Adipose tissue (tissue), 3 donors: Measurements from ENCODE around the gene KRT79. TPM values are rescaled to one million over a fixed set of nuclear protein-coding genes. Genes with fewer than 3 reads are reported as not detected.
"Not testable (repeated sequence)": the region's sequence is repeated elsewhere in the genome, so short reads cannot be mapped to it uniquely, and the experiment has no call there.

ENCODE experiments used
- H3K27ac ChIP-seq: one replicate; pipeline ENCODE4 v1.5.1; 2013; ENCODE audit warnings: low read depth, low read length
- WGBS, 3 donors: extraction: QIAGEN DNeasy Blood & Tissue Kit; methylation state at CpG; one replicate each; pipeline ENCODE4 v1.1.7; 2013; 5-methylcytosine and 5-hydroxymethylcytosine counted together
- polyA plus RNA-seq, 3 donors: library from polyadenylated mRNA; stranded (reverse); fragments of 200-250 nt; gene quantifications; one replicate each; pipeline ENCODE4 v1.2.3, GENCODE V29; 2013
- donor health status: healthy with polysubstance abuse.
- donor health status: Bipolar disorder and iron deficiency.
- donor health status: healthy.

Gene KRT79
- polyA plus RNA-seq, 3 donors = 0.26 to 6.1 (median 1.0) TPM

DNA sequence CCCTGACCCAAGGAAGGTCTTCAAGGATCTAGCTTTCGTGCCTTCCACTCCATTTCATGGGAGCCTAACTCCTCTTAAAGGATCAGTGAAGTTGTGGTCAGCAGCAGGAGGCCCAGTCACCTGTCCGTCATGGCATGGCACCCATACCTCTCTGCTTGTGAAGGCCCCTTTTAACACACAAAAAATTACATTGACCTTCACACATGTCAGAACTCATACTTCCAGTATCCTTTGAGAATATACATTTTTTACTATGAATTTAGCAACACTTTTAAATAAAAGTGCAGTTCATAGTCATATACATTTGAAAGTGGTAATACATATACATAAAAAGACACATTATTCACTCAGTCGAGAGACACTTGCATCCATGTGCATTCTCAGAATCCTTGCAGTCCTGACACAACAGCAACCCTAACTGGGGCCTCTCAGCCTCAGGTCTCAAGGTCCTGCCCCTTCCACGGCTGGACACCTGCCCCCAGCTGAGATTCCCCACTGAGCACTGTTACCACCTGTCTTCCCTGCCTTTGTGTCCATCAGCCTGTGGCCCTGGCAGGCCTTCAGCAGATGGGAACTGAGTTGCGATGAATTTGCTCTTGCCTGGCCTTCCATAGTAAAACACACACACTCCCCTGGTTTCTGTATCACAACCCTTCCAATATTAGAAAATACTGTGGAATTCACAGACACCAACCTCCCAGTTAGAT lies 34.5 kb downstream of the KRT79 start:
- WGBS, 3 donors = 71 to 85% (median 82%) methylated on average over 5 of the region's 5 CpGs
- H3K27ac ChIP-seq = no peak overlapping the region

DNA sequence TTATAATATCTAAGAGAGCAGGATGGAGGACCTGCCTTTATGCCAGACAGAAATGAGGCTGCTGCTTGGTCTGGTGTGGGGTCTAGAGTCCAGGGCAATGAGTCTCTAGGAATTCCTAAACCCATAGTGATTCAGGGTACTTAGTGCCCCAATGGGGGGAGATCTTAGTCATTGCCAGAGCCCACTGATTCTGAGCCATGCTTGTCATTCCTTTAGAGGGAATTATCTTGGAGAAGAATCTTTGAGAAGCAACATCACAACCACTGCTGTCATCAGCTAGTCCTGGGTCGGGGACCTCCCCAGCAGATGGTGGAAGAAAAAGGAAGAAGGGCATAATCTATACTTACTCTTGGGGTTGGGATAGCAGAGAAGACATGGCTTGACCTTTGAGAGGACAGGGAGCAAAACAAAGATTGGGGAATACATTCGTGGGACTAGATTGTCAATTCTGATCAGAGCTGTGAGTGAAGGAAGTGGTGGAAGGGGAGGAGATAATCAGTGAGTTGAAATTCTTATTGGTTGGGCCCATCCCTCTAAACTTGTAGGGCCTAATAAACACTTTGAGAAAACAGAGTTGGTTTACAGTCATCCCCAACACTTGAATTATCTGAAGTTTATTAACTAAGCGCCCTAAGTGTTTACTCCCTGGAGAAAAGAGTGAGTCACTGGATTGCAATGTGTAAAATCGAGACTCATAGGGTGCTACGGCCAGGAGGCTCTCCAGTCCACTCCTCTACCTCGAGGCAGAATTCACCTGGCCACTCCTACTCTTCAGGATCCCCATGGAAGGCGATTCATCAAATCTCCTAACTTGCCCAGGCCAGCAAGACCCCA lies 35.2 kb downstream of the KRT79 start:
- H3K27ac ChIP-seq = no peak overlapping the region
- 57 to 66% (median 57%) methylated on average over 7 of the region's 7 CpGs for WGBS, 3 donors

DNA sequence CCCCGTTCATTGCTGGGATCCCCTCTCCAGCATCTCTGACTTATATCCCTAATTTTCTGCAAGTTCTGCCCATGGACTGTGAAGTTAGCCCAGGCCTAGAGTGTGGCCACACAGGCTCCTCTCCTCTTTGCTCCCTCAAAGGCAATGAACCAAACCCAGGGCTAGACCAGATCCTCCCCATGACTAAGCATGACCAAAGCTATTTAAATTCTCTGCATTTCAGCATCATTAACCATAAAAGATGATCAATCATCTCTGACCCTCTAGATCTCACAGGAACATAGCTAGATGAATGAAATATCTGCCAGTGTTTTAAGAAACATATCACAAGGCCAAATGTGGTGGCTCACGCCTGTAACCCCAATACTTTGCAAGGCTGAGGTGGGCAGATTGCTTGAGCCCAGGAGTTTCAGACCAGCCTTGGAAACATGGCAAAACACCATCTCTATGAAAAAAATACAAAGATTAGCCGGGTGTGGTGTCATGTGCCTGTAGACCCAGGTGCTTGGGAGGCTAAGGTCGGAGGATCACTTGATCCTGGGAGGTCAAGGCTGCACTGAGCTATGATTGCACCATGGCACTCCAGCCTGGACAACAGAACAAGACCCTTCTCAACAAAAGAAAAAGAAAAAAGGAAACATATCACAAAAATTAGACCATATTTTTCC lies 36.0 kb downstream of the KRT79 start:
- H3K27ac ChIP-seq = no peak overlapping the region
- WGBS, 3 donors = 79 to 94% (median 87%) methylated on average over 4 of the region's 4 CpGs

DNA sequence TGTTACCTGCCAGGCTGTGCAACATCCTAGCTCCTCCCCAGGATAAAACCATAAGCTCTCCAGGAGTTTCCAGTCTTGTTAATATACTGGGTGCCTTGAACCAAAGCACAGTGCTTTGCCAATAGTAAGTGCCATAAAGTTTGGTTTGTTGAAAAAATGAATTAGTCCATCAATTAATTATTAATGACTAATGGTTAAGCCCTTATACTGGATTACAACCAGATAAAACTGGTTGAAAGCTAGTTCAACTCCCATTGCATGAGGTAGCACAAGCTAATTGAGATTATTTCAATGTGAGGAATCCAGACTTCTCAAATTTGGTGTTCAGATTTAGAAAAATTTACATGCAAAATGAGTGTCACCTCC lies 36.6 kb downstream of the KRT79 start:
- no peak overlapping the region for H3K27ac ChIP-seq

DNA sequence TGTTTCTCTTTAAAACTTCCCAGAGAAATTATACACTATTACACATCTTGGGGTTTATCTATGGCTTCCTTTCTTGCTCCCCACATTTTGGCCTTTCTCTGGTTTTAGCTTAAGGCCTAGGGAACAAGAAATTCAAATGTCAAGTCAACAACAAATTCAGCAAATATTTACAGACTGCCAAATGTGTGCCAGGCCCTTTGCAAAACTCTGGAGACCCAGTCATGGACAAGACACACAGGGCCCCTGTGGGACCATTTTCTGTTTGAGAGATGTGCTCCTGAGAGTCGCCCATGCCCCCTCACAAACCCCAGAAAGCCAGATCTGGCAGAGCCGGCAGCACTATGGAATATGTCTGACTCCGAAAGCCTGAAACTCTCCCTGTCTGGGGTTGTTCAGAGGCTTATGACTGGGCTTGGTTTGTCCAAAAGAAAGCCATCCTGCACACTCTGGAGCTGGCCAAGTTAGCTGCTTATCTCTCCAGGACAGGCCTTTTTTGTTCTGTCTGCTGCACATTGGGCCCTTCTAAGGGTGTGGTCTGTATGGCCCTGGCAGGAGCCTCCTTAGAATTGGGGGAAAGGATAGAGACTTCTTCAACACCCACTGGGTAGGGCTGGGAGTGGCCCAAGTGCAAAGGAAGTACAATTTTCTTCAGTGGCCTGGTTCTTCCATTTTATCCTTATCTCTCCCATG lies 37.1 kb downstream of the KRT79 start:
- 77 to 89% (median 86%) methylated on average over 3 of the region's 3 CpGs for WGBS, 3 donors
- H3K27ac ChIP-seq = no peak overlapping the region

DNA sequence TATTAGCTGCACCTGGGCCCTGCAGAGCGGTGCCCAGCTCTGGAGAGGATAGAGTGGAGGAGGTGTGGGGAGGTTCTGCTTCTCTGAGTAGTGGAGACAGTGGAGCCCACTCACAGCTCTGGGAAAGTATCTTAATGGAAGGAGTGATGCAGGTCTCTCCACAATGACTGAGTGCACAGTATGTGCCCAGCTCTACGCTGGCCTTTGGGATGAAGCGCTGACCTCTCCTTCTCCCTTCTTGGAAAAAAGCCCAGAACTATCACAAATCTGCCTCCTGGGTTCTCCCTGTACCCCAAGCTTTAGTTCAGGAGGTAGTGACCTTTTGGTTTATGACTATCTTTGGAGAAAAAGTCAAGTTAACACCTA lies 37.7 kb downstream of the KRT79 start:
- WGBS, 3 donors = 83 to 94% (median 91%) methylated on average over 3 of the region's 3 CpGs

DNA sequence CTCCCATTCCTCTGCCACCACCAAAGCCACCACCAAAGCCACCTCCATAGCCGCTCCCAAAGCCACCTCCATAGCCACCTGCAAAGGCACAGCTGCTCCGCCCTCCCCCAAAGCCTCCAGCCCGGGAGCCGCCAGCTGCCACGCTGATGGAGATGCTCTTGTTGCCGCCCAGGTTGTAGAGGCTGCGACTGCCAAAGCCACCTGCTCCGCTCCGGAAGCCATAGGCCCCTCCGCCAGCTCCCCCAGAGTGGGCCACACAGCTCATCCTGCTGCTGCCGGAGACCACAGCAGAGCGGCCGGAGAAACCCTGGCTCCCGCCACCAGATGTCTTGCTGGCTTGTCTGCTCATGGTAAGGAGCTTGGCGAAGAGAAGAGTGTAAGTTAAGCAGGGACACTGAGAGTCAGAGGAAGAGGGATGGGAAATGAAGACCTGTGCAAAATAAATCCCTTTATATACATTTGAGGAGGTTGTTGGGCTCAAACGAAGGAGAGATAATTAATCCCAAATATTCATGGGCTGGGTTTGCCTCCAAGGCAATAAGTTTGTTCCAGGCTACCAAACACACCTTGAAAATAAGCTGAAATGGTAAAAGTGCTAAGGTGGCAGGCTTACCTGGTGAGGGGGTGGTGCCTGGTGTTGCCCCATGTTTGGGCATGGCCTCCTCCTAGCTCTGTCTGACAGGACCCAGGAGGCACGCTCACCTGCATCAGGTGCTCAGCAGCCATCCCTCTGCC lies 38.2 kb downstream of the KRT79 start, which contains the start of gene KRT3:
Gene KRT3, minus strand, starts transcription at position 424 of the 735 bp plus-strand sequence. Its CDS starts 75 bp downstream, at position 349.
- H3K27ac ChIP-seq = no peak within 1 kb of the TSS
- WGBS, 3 donors = 92 to 93% (median 93%) methylated on average over 17 of the region's 17 CpGs

More for the DNA sequence above, 37.7 kb downstream of the KRT79 start:
- H3K27ac ChIP-seq = no peak overlapping the region

DNA sequence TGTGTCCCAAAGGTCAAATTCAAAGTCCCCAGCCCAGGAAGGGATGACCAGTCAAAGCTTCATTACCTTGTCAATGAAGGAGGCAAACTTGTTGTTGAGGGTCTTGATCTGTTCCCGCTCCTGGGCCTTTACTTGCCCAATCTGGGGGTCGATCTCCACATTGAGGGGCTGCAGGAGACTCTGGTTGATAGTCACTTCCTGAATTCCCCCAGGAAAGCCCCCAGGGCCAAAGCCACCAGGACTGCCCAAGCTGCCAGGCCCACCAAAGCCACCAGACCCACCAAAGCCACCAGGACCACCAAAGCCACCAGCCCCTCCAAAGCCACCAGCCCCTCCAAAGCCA lies 38.8 kb downstream of the KRT79 start:
- H3K27ac ChIP-seq = not testable (repeated sequence)
- 82 to 94% (median 90%) methylated on average over 2 of the region's 2 CpGs for WGBS, 3 donors

DNA sequence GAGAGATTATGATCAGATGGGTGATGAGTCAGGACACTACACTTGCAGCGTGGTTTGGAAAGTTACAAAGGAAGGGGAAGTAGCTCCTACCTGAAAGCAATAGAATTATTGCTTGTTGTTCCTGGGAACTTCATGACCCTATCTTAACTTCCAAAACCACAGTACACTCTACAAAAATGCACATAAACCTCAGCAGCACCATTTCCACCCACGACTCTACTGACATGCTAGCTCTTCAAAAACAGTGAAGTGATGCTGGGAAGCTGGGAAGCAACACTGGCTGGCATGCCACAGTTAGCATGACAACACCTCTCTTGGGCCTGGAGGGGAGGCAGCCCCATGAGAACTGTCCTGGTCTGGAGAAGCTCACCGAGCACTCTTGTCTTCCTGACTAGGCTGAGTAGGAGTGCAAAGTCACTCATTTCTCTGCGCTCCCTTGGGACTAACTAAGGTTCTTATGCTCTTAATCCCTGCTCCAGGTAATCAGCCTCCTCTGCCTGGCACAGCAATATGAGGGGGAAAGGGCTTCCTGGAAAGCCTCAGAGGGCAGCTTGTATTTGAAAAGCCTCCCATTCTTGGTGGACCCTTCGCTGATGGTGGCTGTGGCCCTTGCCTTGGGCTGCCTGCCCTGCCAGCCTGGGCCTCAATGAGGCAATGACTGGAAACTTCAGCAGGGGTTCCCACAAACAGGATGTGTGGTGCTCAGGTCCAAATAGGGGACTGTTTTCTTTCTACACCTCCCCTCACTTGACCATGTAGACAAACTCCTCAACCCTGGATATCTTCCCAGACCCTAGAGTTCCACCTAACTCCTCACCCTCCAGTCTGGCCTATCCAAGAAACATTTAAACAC lies 39.4 kb downstream of the KRT79 start:
- no peak overlapping the region for H3K27ac ChIP-seq
- 75 to 86% (median 77%) methylated on average over 5 of the region's 5 CpGs for WGBS, 3 donors

DNA sequence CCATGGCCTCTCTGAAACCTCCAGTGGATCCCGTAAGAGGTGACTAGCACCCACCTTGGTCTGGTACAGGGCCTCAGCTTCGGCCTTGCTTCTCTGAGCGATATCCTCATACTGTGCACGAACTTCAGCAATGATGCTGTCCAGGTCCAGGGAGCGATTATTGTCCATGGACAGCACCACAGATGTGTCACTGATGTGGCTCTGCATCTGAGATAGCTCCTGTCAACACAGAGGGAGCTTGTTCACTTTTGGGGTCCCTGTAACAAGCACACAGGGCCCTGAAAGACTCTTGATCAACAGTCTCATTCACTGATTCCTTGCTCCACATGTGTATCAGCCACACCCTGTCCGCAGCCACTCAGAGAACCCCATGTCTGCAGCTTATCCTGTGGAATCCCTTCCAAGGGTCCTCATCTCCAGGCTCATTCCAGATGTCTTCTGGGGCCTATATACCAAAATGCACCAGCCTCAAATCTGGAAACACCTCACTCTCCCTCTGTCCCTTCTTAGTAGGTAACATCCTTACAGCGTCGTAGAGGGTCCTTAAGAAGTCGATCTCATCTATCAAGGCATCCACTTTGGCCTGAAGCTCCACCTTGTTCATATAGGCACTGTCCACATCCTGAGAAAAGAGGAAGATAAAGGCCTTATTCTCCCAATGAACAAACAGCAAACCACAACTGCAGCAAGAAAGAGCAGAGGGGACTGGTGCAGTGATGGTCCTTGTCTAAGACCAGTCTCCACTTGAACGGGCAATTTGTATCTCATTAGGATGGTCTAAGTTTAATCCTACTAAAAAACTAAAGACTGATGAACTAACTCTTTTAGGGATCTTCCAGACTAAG lies 41.7 kb downstream of the KRT79 start:
- WGBS, 3 donors = 75 to 85% (median 83%) methylated on average over 10 of the region's 10 CpGs
- no peak overlapping the region for H3K27ac ChIP-seq

DNA sequence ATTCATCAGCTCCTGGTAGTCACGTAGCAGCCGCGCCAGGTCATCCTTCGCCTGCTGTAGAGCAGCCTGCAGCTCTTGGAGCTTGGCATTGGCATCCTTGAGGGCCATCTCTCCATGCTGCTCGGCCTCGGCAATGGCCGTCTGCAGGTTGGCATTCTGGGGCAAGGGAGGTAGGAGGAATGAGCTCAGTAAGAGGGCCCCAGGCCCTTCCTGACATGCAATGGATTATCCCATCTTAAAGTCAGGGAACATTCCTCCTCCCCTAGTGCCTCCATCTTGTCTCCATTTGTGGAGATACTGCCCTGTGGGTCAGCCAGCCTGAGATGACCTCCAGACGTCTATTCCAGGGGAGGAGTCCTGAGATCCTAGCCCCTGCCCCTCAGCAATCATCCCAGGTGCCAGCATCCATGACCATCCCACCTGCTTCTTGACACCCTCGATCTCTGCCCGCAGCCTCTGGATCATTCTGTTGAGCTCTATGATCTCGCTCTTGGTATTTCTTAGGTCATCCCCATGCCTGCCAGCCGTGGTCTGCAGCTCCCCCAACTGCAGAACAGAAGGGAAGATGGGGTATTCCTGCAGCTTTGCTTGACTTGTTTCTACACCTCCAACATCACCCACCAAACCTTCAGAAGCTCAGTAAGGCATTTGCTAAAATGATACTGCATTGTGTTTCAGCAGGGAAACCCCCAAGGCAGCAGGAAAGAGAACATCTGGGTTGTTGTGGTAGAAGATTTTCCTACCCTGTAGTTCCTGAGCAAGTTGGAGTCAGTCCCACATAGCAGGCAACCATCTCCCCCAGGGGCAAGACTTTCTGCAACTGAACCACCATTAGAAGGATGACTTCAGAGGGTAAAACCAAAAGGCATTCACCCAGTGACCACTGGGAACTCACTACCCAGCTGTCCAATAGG lies 42.6 kb downstream of the KRT79 start:
- WGBS, 3 donors = 86 to 93% (median 90%) methylated on average over 12 of the region's 12 CpGs
- no peak overlapping the region for H3K27ac ChIP-seq

DNA sequence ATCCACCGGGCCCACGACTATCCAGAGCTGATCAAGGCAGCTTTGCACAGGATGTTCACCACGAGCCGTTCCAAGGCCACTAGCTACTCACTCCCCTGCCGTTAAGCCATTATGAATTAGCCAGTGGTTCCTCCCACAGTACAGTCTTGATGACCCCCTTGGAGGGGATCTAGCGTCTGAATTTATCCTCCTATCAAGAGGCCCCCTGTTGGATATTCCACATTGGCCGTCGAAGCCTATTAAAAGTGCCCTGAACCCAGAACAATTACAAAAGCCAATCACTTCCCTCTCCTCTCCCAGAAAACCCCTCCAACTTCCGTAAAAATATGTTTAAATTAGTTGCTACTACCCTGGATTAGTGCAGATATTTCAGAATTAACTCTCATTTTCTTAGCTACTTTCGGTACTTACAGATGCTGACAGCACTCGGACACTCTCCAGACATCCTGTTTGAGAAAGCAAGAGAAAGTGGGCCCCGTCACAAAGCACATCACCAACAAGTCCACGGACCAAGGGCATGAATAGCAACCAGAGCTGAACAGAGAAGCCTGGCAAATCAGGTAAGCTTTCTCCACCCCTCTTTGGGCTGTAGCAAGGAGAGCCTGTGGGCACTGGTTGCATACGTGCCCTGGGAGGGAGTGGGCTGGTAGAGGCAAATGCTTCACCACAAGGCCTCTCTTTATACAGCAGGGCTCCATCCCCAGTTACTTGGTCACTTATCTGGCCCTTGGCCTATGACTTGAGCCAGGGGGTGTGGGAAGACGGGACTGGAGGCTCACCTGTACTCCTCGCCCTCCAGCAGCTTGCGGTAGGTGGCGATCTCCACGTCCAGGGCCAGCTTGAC lies 43.5 kb downstream of the KRT79 start:
- no peak overlapping the region for H3K27ac ChIP-seq
- 57 to 65% (median 59%) methylated on average over 19 of the region's 19 CpGs for WGBS, 3 donors

DNA sequence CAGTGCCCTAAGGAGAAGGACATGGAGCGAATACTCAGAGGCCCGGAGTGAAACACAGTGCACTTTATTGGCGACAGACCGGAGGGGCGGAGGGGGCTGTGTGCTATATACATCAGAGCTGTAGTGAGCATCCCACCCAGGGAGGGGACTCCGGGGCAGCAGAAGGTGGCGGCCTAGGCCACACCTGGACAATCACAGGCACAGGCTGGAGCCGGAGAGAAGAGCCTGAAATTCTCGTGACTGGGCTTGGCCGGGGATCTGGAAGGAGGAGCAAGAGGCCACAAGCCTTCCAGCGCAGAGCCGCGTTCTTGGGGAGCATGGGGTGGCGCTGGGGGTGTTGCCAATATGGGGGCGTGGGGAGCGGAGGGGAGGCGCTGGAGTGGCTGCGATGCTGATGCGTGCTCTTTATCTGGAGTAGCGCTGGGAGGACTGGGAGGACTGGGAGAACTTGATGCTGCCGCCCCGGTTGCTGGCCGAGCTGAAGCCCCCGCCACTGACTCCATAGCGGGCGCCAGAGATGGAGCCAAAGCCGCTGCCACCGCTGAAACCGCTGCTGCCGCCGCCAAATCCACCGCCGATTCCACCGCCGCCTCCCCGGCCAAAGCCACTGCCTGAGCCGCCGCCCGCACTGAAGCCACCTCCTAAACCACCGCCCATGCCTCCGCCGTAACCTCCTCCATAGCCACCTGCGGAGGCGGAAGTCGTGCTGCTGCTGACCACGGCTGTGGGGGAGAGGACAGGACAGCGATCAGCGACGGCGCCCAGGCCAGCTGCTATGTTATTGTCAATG lies 44.3 kb downstream of the KRT79 start:
- no peak overlapping the region for H3K27ac ChIP-seq
- WGBS, 3 donors = 21 to 27% (median 22%) methylated on average over 47 to 50 of the region's 50 CpGs
